A549 (cell line): Measurements from ENCODE around the gene TIRAP.

Source experiments
- EP300 ChIP-seq, 2 experiments: fragments of >200 bp; sonication (Bioruptor Twin); formaldehyde crosslinking; IDR thresholded peaks; 2 replicates in 1 of 2; 3 replicates in 1 of 2; pipeline ENCODE4 v1.6.1; 2016 to 2017
- HOXB5 ChIP-seq: fragments of 250-450 bp; sonication (Bioruptor Pico); IDR thresholded peaks from 2 replicates; pipeline ENCODE4 v1.5.0; 2020; ENCODE audit warnings: mild to moderate bottlenecking, moderate library complexity
- JUN ChIP-seq, 2 experiments: fragments of >200 bp; sonication (Bioruptor Twin); formaldehyde crosslinking; IDR thresholded peaks; 2 replicates in 1 of 2; 3 replicates in 1 of 2; pipeline ENCODE4 v1.6.1; 2016 to 2017
- KDM1A ChIP-seq: fragments of 200-600 bp; sonication (generic); IDR thresholded peaks from 2 replicates; pipeline ENCODE4 v1.6.1; 2016; ENCODE audit warnings: low read depth, mild to moderate bottlenecking
- POLR2A ChIP-seq: IDR thresholded peaks from 2 replicates; pipeline ENCODE4 v1.6.1; 2012; ENCODE audit warnings: mild to moderate bottlenecking, low read length
- RCOR1 ChIP-seq: fragments of 150-350 bp; IDR thresholded peaks from 2 replicates; pipeline ENCODE4 v1.6.1; 2014; ENCODE audit warnings: antibody characterized with exemption, low read length, low read depth
- SREBF2 ChIP-seq: fragments of 450-650 bp; IDR thresholded peaks from 2 replicates; pipeline ENCODE4 v1.6.1; 2014; ENCODE audit warnings: mild to moderate bottlenecking, moderate library complexity
- TF ChIP-seq, protein P1 (sequence below): fragments of 250-450 bp; sonication (Bioruptor Pico); IDR thresholded peaks from 2 replicates; pipeline ENCODE4 v1.5.0; 2021; ENCODE audit warnings: mild to moderate bottlenecking, moderate library complexity, borderline replicate concordance
- TF ChIP-seq, protein P2 (sequence below): IDR thresholded peaks from 2 replicates; pipeline ENCODE4 v1.6.1; 2012
- TF ChIP-seq, protein P3 (sequence below): fragments of >200 bp; sonication (Bioruptor Twin); formaldehyde crosslinking; IDR thresholded peaks from 3 replicates; pipeline ENCODE4 v1.5.1; 2016
- TF ChIP-seq, protein P4 (sequence below): fragments of 200-600 bp; sonication (generic); IDR thresholded peaks from 2 replicates; pipeline ENCODE4 v1.6.1; 2016; ENCODE audit warnings: antibody characterized with exemption, mild to moderate bottlenecking, moderate library complexity

DNA sequence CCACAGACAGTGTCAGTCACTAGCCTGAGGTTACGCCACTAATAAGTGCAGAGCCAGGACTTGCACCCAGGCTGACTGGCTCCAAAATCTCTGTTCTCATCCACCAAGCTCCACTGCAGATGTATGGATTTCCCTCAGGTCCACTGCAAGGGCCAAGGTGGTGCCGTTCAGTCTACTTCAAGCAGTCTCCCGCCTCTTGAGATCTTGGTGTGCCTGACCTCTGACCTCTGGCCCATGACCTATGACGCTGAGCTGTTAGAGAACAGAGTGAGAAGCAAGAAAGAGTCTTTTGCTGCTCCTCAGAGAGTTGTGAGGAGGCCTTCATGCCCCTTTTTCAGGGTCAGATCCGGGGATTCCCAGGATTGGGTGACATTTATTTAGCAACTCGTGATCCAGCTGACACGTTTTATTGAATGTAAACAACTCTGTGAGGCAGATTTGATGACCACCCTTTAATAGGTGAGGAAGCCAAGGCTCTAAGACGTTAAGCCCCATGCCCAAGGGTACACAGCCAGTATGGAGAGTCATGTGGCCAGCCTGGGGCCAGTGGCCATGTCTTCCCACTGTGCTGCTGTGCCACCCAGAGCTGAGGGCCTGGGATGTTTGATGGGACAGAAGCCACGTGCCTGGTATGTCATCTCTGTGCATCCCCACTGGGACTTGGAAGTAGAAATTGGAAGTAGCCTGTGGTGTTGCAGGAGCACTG, 46.2 kb downstream of the TIRAP start:
- TF ChIP-seq SREBF2 (no peak), RCOR1 (no peak), POLR2A (no peak), EP300 (IDR thresholded peaks at IDR 0.05) (no peak), JUN (IDR thresholded peaks at IDR 0.05) (no peak), KDM1A (no peak), HOXB5 (no peak)
- TF ChIP-seq, protein P1, sequence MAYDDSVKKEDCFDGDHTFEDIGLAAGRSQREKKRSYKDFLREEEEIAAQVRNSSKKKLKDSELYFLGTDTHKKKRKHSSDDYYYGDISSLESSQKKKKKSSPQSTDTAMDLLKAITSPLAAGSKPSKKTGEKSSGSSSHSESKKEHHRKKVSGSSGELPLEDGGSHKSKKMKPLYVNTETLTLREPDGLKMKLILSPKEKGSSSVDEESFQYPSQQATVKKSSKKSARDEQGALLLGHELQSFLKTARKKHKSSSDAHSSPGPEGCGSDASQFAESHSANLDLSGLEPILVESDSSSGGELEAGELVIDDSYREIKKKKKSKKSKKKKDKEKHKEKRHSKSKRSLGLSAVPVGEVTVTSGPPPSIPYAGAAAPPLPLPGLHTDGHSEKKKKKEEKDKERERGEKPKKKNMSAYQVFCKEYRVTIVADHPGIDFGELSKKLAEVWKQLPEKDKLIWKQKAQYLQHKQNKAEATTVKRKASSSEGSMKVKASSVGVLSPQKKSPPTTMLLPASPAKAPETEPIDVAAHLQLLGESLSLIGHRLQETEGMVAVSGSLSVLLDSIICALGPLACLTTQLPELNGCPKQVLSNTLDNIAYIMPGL (CRISPR knock-in tag) = no peak
- TF ChIP-seq, protein P2, sequence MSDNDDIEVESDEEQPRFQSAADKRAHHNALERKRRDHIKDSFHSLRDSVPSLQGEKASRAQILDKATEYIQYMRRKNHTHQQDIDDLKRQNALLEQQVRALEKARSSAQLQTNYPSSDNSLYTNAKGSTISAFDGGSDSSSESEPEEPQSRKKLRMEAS = no peak
- TF ChIP-seq, protein P3, sequence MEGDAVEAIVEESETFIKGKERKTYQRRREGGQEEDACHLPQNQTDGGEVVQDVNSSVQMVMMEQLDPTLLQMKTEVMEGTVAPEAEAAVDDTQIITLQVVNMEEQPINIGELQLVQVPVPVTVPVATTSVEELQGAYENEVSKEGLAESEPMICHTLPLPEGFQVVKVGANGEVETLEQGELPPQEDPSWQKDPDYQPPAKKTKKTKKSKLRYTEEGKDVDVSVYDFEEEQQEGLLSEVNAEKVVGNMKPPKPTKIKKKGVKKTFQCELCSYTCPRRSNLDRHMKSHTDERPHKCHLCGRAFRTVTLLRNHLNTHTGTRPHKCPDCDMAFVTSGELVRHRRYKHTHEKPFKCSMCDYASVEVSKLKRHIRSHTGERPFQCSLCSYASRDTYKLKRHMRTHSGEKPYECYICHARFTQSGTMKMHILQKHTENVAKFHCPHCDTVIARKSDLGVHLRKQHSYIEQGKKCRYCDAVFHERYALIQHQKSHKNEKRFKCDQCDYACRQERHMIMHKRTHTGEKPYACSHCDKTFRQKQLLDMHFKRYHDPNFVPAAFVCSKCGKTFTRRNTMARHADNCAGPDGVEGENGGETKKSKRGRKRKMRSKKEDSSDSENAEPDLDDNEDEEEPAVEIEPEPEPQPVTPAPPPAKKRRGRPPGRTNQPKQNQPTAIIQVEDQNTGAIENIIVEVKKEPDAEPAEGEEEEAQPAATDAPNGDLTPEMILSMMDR = no peak
- TF ChIP-seq, protein P4, sequence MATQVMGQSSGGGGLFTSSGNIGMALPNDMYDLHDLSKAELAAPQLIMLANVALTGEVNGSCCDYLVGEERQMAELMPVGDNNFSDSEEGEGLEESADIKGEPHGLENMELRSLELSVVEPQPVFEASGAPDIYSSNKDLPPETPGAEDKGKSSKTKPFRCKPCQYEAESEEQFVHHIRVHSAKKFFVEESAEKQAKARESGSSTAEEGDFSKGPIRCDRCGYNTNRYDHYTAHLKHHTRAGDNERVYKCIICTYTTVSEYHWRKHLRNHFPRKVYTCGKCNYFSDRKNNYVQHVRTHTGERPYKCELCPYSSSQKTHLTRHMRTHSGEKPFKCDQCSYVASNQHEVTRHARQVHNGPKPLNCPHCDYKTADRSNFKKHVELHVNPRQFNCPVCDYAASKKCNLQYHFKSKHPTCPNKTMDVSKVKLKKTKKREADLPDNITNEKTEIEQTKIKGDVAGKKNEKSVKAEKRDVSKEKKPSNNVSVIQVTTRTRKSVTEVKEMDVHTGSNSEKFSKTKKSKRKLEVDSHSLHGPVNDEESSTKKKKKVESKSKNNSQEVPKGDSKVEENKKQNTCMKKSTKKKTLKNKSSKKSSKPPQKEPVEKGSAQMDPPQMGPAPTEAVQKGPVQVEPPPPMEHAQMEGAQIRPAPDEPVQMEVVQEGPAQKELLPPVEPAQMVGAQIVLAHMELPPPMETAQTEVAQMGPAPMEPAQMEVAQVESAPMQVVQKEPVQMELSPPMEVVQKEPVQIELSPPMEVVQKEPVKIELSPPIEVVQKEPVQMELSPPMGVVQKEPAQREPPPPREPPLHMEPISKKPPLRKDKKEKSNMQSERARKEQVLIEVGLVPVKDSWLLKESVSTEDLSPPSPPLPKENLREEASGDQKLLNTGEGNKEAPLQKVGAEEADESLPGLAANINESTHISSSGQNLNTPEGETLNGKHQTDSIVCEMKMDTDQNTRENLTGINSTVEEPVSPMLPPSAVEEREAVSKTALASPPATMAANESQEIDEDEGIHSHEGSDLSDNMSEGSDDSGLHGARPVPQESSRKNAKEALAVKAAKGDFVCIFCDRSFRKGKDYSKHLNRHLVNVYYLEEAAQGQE = no peak
